Activated T-helper 1 cell treated with anti-CD3 and anti-CD28 coated beads, Interleukin-12 subunit alpha, Interleukin-12 subunit beta, Interleukin-2, Interleukin-4 antibody, amounts not matched to agents 30 ng/mL and 10 ng/mL and 1 ng/mL, durations not matched to agents 14 hours and 24 hours and 36 hours (primary cell): ENCODE results near the gene RFXANK. TPM values are rescaled to one million over a fixed set of nuclear protein-coding genes. Genes with fewer than 3 reads are reported as not detected.
A peak's percentile ranks its signal among the peaks of the same experiment; 100 is the strongest.
"Not testable (repeated sequence)": the region's sequence is repeated elsewhere in the genome, so short reads cannot be mapped to it uniquely, and the experiment has no call there.

Experiments used
- DNase-seq: peaks from one replicate; pipeline ENCODE4 v3.0.0; 2021; ENCODE audit warnings: low spot score
- H3K27ac Mint-ChIP-seq: one replicate; pipeline ENCODE4 v1.8.0; 2021; ENCODE audit warnings: mild to moderate bottlenecking, mixed read lengths
- H3K27me3 Mint-ChIP-seq: one replicate; pipeline ENCODE4 v1.8.0; 2022; ENCODE audit warnings: mild to moderate bottlenecking, moderate library complexity, mixed read lengths; ENCODE audit not compliant: insufficient read depth
- H3K36me3 Mint-ChIP-seq: one replicate; pipeline ENCODE4 v1.8.0; 2021; ENCODE audit warnings: low read depth, mixed read lengths
- H3K4me1 Mint-ChIP-seq: one replicate; pipeline ENCODE4 v1.8.0; 2021; ENCODE audit warnings: low read depth, mixed read lengths
- H3K4me3 Mint-ChIP-seq: one replicate; pipeline ENCODE4 v1.8.0; 2021; ENCODE audit warnings: mild to moderate bottlenecking, moderate library complexity, mixed read lengths
- H3K9me3 Mint-ChIP-seq: one replicate; pipeline ENCODE4 v1.8.0; 2021; ENCODE audit warnings: mixed read lengths
- intact Hi-C: fragments of 100-400 bp; cut with micrococcal nuclease; formaldehyde crosslinking; loops from one replicate; pipeline ENCODE4 v1.15.1; 2024
- total RNA-seq: library from RNA; stranded (reverse); gene quantifications from 2 replicates; pipeline ENCODE4 v1.2.3, GENCODE V29; 2022

The RFXANK gene
- total RNA-seq, 1 donor from 2014 or later, result 103 TPM

DNA sequence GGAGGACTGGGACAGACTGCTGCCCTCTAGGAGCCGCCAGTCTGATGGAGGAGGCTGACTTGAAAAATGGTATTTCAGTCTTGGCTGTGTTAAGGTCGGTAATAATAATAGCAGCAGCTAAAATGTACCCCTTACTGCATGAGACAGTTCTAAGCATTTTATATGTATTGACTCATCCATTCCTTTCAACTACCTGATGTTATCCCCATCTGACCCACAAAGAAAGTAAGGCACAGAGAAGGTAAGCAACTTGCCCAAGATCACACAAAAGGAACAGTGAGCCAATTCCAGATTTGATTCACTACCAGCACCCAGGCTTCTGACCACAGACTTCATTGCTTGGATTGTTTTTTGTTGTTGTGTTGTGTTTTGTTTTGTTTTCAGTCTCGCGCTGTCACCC is 23.7 kb downstream of the RFXANK start:
- Mint-ChIP-seq H3K4me3 (no peak overlapping the region), H3K27me3 (peaks cover 36% of the 10 kb centered on the region), H3K27ac (no peak overlapping the region), H3K36me3 (no peaks in the 10 kb centered on the region), H3K4me1 (peaks cover 8% of the 10 kb centered on the region), H3K9me3 (no peaks in the 10 kb centered on the region)
- intact Hi-C loops, result no loop called here
- no peak for DNase-seq

DNA sequence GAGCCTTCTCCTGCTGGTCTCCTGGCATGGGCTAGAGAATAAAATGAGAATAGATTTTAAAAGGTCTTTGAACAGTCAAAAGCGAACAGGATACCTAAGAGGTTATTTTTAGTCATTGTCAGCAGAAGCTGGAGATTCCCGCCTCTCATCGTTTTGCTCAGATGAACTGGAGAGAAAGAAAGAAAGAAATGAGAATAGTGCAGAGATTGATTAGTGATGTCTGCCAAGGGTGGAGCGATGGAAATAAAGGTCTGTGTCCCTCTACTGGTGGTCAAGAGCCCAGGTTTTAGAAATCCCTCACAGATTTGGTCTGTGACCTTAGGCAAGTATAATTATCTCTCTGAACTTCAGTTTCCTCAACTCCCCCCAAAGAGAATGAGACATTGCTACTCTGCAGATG is 25.0 kb downstream of the RFXANK start:
- no peak for DNase-seq
- Mint-ChIP-seq H3K36me3 (no peaks in the 10 kb centered on the region), H3K4me3 (no peak overlapping the region), H3K27ac (no peak overlapping the region), H3K27me3 (peaks cover 27% of the 10 kb centered on the region), H3K9me3 (no peaks in the 10 kb centered on the region), H3K4me1 (peaks cover 8% of the 10 kb centered on the region)
- intact Hi-C loops, result no loop called here

DNA sequence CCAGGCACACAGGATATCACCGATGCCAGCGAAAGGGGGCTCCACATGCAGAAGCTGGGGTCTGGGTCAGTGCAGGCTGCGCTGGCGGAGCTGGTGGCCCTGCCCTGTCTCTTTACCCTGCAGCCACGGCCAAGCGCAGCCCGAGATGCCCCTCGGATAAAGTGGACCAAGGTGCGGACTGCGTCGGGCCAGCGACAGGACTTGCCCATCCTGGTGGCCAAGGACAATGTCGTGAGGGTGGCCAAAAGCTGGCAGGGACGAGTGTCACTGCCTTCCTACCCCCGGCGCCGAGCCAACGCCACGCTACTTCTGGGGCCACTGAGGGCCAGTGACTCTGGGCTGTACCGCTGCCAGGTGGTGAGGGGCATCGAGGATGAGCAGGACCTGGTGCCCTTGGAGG is 26.9 kb downstream of the RFXANK start:
- Mint-ChIP-seq H3K9me3 (no peaks in the 10 kb centered on the region), H3K27ac (no peak overlapping the region), H3K27me3 (peaks cover 24% of the 10 kb centered on the region), H3K36me3 (no peaks in the 10 kb centered on the region), H3K4me1 (peaks cover 8% of the 10 kb centered on the region), H3K4me3 (no peak overlapping the region)
- DNase-seq, result no peak
- intact Hi-C loops, result no loop called here

DNA sequence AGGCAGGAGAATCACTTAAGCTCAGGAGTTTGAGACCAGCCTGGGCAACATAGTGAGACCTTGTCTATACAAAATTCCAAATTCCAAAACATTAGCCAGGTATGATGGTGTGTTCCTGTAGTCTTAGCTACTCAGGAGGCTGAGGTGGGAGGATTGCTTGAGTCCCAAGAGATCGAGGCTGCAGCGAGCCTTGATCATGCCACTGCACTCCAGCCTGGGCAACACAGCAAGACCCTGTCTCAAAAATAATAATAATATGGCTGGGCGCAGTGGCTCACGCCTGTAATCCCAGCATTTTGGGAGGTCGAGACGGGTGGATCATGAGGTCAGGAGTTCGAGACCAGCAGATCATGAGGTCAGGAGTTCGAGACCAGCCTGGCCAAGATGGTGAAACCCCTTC is 28.9 kb downstream of the RFXANK start:
- peaks cover 17% of the 10 kb centered on the region for H3K27me3 Mint-ChIP-seq
- intact Hi-C loops, result not testable (repeated sequence)

DNA sequence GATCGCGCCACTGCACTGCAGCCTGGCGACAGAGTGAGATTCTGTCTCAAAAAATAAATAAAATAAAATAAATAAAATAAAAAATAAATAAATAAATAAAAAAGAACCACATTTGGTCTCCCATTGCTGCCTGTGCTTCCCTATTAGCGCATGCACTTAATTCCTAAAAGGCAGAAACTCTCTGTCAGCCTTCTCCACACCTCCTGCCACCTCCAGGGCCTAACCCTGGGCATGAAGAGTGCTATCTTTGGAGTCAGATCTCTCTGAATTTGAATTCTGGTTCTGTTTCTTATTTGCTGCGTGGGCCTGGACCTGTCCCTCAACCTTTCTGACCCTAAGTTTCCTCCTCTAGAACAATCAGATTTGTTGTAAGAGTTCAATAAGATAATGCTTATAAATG is 31.0 kb downstream of the RFXANK start:
- intact Hi-C loops, result no loop called here
- no peaks in the 10 kb centered on the region for H3K36me3 Mint-ChIP-seq
- peaks cover 13% of the 10 kb centered on the region for H3K27me3 Mint-ChIP-seq
- no peak for DNase-seq
- H3K4me1 Mint-ChIP-seq, result peaks cover 8% of the 10 kb centered on the region
- no peak overlapping the region for H3K4me3 Mint-ChIP-seq
- no peaks in the 10 kb centered on the region for H3K9me3 Mint-ChIP-seq
- no peak overlapping the region for H3K27ac Mint-ChIP-seq

More for the DNA sequence above, 28.9 kb downstream of the RFXANK start:
- not testable (repeated sequence) for H3K36me3 Mint-ChIP-seq, H3K27ac Mint-ChIP-seq, H3K4me1 Mint-ChIP-seq, H3K9me3 Mint-ChIP-seq, DNase-seq, H3K4me3 Mint-ChIP-seq

DNA sequence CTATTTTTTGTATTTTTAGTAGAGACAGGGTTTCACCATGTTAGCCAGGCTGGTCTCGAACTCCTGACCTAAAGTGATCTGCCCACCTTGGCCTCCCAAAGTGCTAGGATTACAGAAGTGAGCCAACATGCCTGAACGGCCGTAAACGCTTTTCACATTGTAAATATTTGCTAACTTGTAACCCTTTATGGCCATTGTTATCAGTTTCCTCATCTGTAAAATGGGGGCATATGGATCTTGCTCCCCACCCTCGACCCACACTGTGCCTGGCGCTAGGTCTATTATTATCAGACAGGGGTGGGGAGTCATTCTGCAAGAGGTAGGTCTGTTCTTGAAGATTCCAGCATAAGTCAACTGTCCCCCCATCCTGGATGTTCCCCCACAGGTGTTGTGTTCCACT is 31.6 kb downstream of the RFXANK start:
- Mint-ChIP-seq H3K27ac (no peak overlapping the region), H3K9me3 (no peaks in the 10 kb centered on the region), H3K4me1 (peaks cover 8% of the 10 kb centered on the region), H3K4me3 (no peak overlapping the region), H3K27me3 (peaks cover 15% of the 10 kb centered on the region), H3K36me3 (no peaks in the 10 kb centered on the region)
- no peak for DNase-seq
- intact Hi-C loops, result loop anchor here (2.0 kb wide), 1 partner anchor 31 kb away; the partner anchor contains the start of genes BORCS8 and RFXANK

DNA sequence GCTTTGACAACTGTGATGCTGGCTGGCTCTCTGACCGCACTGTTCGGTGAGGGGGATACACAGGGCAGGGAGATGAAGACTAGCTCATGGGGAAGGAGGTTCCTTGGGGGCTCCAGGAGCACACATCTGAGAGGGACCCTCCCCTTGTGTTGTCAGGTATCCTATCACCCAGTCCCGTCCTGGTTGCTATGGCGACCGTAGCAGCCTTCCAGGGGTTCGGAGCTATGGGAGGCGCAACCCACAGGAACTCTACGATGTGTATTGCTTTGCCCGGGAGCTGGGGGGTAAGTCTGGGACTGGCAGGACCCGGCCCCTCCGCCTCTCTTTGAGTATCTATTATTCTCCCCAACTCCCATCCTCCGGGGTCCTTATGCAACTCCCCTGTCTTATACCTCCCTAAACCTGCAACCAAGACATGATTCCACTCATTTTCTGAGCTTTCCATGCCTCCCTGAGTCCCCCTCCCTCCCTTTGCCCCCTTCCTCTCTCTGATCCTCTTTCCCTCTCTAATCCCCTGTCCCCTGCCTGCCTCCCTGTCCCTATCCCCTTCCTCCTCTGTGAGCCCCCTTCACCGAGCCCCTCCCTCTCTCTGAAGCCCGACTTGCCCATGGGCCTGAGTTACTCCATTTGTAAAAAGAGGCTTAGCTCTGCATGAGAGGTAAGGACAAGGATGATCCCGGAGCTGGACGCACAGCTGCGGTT is 32.2 kb downstream of the RFXANK start:
- Mint-ChIP-seq H3K27me3 (peaks cover 15% of the 10 kb centered on the region), H3K4me1 (peaks cover 8% of the 10 kb centered on the region), H3K4me3 (peak overlapping the region; percentile 64), H3K36me3 (no peaks in the 10 kb centered on the region), H3K27ac (no peak overlapping the region), H3K9me3 (no peaks in the 10 kb centered on the region)
- intact Hi-C loops, result loop anchor here (2.0 kb wide), 1 partner anchor 32 kb away; the partner anchor contains the start of genes BORCS8 and RFXANK
- DNase-seq, result no peak

DNA sequence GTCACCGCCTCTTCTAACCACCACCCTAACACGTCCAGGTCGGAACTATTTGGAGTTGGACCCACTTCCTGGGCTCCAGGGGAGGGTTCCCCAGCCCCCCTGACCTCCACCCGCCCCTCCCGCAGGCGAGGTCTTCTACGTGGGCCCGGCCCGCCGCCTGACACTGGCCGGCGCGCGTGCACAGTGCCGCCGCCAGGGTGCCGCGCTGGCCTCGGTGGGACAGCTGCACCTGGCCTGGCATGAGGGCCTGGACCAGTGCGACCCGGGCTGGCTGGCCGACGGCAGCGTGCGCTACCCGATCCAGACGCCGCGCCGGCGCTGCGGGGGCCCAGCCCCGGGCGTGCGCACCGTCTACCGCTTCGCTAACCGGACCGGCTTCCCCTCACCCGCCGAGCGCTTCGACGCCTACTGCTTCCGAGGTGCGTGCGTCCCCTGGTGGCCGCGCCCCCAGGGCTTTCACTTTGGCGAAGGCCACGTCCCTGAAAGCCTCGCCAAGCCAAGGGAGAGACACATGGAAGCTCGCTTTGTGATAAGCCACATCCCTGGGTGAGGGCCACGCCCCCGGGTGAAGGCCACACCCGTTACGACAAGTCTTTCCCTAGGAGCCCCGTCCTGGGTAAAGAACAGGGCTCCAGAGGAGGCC is 32.9 kb downstream of the RFXANK start:
- Mint-ChIP-seq H3K27ac (peak overlapping the region; percentile 31), H3K4me1 (peaks cover 8% of the 10 kb centered on the region), H3K9me3 (no peaks in the 10 kb centered on the region), H3K36me3 (no peaks in the 10 kb centered on the region), H3K4me3 (peak overlapping the region; percentile 81), H3K27me3 (peaks cover 15% of the 10 kb centered on the region)
- intact Hi-C loops, result loop anchor here (1.0 to 2.0 kb wide), 2 partner anchors 32 to 79 kb away; partner anchors contain the start of genes BORCS8 and RFXANK
- peak; percentile 72 for DNase-seq

DNA sequence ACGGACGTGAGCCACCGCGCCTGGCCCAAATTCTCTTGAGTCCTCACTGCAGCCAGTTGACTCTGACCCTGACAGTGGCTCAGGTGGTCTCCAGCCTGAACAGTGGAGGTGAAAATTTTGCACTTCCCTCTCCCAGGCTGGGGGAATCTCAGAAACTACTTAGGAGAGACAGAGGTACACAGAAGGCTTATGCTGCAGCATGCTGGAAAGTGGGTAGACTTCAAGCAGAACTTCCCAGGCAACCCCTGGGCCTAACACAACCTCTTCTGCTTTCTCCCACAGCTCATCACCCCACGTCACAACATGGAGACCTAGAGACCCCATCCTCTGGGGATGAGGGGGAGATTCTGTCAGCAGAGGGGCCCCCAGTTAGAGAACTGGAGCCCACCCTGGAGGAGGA is 34.1 kb downstream of the RFXANK start:
- H3K4me3 Mint-ChIP-seq, result no peak overlapping the region
- peaks cover 8% of the 10 kb centered on the region for H3K4me1 Mint-ChIP-seq
- H3K27me3 Mint-ChIP-seq, result peaks cover 17% of the 10 kb centered on the region
- H3K27ac Mint-ChIP-seq, result no peak overlapping the region
- no peaks in the 10 kb centered on the region for H3K9me3 Mint-ChIP-seq
- H3K36me3 Mint-ChIP-seq, result no peaks in the 10 kb centered on the region
- intact Hi-C loops, result no loop called here
- DNase-seq, result no peak

DNA sequence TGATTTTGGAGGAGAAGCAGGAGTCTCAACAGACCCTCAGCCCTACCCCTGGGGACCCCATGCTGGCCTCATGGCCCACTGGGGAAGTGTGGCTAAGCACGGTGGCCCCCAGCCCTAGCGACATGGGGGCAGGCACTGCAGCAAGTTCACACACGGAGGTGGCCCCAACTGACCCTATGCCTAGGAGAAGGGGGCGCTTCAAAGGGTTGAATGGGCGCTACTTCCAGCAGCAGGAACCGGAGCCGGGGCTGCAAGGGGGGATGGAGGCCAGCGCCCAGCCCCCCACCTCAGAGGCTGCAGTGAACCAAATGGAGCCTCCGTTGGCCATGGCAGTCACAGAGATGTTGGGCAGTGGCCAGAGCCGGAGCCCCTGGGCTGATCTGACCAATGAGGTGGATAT is 34.6 kb downstream of the RFXANK start:
- no peaks in the 10 kb centered on the region for H3K9me3 Mint-ChIP-seq
- no peaks in the 10 kb centered on the region for H3K36me3 Mint-ChIP-seq
- no peak for DNase-seq
- H3K27ac Mint-ChIP-seq, result no peak overlapping the region
- intact Hi-C loops, result no loop called here
- H3K27me3 Mint-ChIP-seq, result peaks cover 17% of the 10 kb centered on the region
- H3K4me1 Mint-ChIP-seq, result peaks cover 8% of the 10 kb centered on the region
- H3K4me3 Mint-ChIP-seq, result no peak overlapping the region

DNA sequence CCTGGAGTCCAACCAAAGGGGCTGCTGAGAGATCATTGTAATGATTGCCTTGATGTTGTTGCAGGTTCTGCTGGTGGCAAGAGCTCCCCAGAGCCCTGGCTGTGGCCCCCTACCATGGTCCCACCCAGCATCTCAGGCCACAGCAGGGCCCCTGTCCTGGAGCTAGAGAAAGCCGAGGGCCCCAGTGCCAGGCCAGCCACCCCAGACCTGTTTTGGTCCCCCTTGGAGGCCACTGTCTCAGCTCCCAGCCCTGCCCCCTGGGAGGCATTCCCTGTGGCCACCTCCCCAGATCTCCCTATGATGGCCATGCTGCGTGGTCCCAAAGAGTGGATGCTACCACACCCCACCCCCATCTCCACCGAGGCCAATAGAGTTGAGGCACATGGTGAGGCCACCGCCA is 35.2 kb downstream of the RFXANK start:
- no peak overlapping the region for H3K4me3 Mint-ChIP-seq
- H3K4me1 Mint-ChIP-seq, result peaks cover 8% of the 10 kb centered on the region
- no peak for DNase-seq
- no peak overlapping the region for H3K27ac Mint-ChIP-seq
- H3K9me3 Mint-ChIP-seq, result no peaks in the 10 kb centered on the region
- H3K27me3 Mint-ChIP-seq, result peaks cover 17% of the 10 kb centered on the region
- no peaks in the 10 kb centered on the region for H3K36me3 Mint-ChIP-seq
- intact Hi-C loops, result no loop called here

DNA sequence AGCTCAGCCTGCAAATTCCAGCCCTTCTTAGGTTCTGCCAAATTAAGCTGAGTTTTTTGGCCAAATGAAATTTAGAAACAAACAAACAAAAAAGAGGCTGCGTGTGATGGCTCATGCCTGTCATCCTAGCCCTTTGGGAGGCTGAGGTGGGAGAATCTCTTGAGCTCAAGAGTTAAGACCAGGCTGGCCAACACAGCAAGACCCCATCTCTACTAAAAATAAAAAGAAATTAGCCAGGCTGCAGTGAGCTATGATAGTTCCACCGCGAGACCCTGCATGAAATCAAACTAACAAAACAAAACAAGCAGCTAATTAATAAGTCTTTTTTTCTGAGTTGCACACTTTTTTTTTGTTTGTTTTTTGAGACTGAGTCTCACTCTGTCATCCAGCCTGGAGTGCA is 37.6 kb downstream of the RFXANK start:
- intact Hi-C loops, result no loop called here
- peaks cover 7% of the 10 kb centered on the region for H3K9me3 Mint-ChIP-seq

DNA sequence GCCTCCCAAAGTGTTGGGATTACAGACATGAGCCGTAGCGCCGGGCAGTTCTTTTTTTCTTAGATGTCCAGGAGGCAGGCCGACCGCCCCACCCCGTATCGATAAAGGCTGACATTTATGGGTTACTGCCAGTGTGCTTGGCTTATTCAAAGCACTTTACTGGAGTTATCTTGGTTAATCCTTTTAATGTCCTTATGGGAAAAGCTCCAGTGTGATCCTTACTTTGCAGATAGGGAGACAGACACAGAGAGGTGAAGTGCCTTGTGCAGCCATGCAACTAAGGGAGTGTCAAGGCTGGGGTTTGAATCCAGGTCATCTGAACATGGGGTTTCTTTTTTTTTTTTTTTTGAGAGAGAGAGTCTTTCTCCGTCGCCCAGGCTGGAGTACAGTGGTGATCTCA is 38.9 kb downstream of the RFXANK start:
- no peaks in the 10 kb centered on the region for H3K36me3 Mint-ChIP-seq
- H3K27me3 Mint-ChIP-seq, result peaks cover 7% of the 10 kb centered on the region
- intact Hi-C loops, result no loop called here
- H3K9me3 Mint-ChIP-seq, result peaks cover 10% of the 10 kb centered on the region
- no peak for DNase-seq
- no peak overlapping the region for H3K4me3 Mint-ChIP-seq
- no peaks in the 10 kb centered on the region for H3K4me1 Mint-ChIP-seq
- H3K27ac Mint-ChIP-seq, result no peak overlapping the region

More for the DNA sequence above, 37.6 kb downstream of the RFXANK start:
- no peaks in the 10 kb centered on the region for H3K36me3 Mint-ChIP-seq
- H3K27me3 Mint-ChIP-seq, result peaks cover 8% of the 10 kb centered on the region
- H3K4me3 Mint-ChIP-seq, result no peak overlapping the region
- DNase-seq, result no peak
- H3K27ac Mint-ChIP-seq, result no peak overlapping the region
- H3K4me1 Mint-ChIP-seq, result peaks cover 5% of the 10 kb centered on the region
